ENCODE results near the gene MIF.
A peak's percentile ranks its signal among the peaks of the same experiment; 100 is the strongest.

The MIF gene

DNA sequence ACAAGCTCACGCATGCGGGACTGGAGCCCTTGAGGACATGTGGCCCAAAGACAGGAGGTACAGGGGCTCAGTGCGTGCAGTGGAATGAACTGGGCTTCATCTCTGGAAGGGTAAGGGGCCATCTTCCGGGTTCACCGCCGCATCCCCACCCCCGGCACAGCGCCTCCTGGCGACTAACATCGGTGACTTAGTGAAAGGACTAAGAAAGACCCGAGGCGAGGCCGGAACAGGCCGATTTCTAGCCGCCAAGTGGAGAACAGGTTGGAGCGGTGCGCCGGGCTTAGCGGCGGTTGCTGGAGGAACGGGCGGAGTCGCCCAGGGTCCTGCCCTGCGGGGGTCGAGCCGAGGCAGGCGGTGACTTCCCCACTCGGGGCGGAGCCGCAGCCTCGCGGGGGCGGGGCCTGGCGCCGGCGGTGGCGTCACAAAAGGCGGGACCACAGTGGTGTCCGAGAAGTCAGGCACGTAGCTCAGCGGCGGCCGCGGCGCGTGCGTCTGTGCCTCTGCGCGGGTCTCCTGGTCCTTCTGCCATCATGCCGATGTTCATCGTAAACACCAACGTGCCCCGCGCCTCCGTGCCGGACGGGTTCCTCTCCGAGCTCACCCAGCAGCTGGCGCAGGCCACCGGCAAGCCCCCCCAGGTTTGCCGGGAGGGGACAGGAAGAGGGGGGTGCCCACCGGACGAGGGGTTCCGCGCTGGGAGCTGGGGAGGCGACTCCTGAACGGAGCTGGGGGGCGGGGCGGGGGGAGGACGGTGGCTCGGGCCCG lies at the start of gene MIF:
Gene MIF, plus strand, starts transcription at position 439 of the 765 bp plus-strand sequence. Its CDS starts 92 bp downstream, at position 531.
- intact Hi-C loops (cut with DNase I; ENCODE audit: low total_unique reads): no loop called here
- Histone ChIP-seq H3K9me3 (no peaks in the 10 kb centered on the region), H3K27me3 (no peaks in the 10 kb centered on the region), H3K4me3 (peak within 1 kb of the TSS; percentile 67 to 68), H3K27ac (peak within 1 kb of the TSS; percentile 92 to 93), H3K4me1 (peaks cover 0 to 29% (median 21%) of the 10 kb centered on the region in 4 donors), H3K36me3 (peaks cover 0 to 21% (median 16%) of the 10 kb centered on the region in 3 donors)
- peak; percentile 91 to 97 for DNase-seq
- TF ChIP-seq, protein P1, sequence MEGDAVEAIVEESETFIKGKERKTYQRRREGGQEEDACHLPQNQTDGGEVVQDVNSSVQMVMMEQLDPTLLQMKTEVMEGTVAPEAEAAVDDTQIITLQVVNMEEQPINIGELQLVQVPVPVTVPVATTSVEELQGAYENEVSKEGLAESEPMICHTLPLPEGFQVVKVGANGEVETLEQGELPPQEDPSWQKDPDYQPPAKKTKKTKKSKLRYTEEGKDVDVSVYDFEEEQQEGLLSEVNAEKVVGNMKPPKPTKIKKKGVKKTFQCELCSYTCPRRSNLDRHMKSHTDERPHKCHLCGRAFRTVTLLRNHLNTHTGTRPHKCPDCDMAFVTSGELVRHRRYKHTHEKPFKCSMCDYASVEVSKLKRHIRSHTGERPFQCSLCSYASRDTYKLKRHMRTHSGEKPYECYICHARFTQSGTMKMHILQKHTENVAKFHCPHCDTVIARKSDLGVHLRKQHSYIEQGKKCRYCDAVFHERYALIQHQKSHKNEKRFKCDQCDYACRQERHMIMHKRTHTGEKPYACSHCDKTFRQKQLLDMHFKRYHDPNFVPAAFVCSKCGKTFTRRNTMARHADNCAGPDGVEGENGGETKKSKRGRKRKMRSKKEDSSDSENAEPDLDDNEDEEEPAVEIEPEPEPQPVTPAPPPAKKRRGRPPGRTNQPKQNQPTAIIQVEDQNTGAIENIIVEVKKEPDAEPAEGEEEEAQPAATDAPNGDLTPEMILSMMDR (IDR thresholded peaks at IDR 0.05): peak; percentile 54 to 72

DNA sequence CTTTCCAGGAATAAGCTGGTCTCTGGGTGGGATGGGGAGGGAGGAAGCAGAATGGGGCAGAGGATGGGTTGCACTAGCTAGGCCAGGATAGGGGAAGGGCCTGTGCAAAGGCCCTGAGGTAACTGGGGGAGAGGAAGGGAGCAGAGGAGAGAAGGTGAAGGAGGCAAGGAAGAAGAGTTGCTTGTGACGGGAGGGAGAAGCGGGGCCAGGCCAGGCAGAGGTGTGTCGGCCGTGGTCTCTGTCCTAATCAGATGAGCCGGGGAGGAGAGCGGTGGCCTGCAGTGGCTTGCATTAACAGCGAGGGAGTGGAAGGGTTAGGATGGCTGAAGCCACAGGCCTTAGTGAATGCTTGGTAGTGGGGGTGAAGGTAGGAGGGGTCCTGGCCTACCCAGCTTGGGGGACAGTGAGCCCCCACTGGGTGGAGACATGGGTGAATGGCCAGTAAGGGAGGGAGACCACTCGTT lies 49.4 kb upstream of the MIF start:
- Histone ChIP-seq H3K27ac (no peak overlapping the region), H3K9me3 (no peaks in the 10 kb centered on the region), H3K4me1 (peaks cover 0 to 23% (median 11%) of the 10 kb centered on the region in 4 donors), H3K27me3 (peaks cover 0 to under 1% of the 10 kb centered on the region in 2 donors), H3K36me3 (no peaks in the 10 kb centered on the region), H3K4me3 (no peak overlapping the region)
- intact Hi-C loops (cut with DNase I; ENCODE audit: low total_unique reads): loop anchor here (5.0 kb wide), 3 partner anchors 77 to 302 kb away; partner anchors contain the start of gene CHCHD10
- TF ChIP-seq, protein P1 (IDR thresholded peaks at IDR 0.05): no peak
- DNase-seq: no peak

DNA sequence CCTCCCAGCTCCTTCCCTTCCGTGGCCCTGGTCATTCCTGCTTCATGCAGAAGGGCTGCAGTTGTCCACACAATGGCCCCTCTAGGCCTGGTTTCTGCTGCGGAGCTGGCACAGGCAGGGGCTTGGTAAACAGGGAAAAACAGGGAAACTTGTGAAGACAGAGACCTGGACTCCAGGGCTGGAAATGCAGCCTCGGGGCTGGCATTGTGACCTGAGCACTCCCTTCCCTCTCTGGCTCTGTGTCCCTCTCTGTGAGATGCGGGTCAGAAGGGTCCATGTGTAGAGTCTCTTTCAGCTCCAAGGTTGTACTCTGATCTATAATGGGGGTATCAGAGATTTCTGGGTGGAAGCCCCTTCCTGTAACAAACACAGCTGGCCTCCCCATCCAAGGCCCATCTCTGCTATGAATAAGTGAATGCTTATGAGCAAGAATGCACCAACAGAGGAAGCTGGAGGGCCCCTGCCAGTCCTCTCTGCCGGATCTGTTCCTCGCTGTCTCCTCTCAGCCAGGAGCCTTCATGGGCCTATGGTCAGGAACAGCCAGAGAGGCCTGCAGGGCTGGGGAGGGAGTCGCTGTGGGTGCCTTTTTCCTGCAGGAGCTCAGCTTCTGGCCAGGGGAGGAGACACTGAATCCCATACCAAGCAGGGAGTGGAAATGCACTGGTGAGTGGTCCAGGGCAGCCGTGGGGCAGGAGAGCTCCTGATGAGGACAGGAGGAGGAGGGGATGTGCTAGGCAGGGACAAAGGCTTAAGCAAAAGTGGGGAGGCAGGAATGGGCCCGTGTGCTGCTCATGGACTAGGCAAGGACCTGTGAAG lies 48.7 kb upstream of the MIF start:
- TF ChIP-seq, protein P1 (IDR thresholded peaks at IDR 0.05): no peak
- DNase-seq: no peak
- H3K27ac ChIP-seq: no peak overlapping the region
- no peaks in the 10 kb centered on the region for H3K9me3 ChIP-seq
- no peaks in the 10 kb centered on the region for H3K36me3 ChIP-seq
- peaks cover 0 to 5% of the 10 kb centered on the region in 2 donors for H3K27me3 ChIP-seq
- H3K4me3 ChIP-seq: no peak overlapping the region
- H3K4me1 ChIP-seq: peaks cover 0 to 26% (median 11%) of the 10 kb centered on the region in 4 donors
- intact Hi-C loops (cut with DNase I; ENCODE audit: low total_unique reads): loop anchor here (5.0 kb wide), 3 partner anchors 78 to 303 kb away; partner anchors contain the start of gene CHCHD10

DNA sequence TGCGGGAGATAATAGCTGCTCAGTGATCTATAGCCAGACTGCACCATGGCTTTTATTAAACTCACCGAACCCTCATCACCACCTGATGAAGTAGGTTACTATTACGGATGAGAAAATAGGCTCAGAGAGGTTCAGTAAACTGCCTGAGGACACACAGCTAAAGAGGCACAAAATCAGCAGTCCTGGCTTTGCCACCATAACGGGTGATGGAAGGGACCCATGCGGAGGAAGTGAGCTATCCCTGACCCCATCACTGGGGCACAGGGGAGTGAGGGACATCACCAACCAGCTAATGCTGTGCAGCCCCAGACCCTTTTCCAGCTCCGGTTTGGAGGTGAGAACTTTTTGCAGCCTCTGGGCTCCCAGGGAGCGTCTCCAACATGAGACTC lies 48.1 kb upstream of the MIF start:
- intact Hi-C loops (cut with DNase I; ENCODE audit: low total_unique reads): loop anchor here (5.0 kb wide), 3 partner anchors 79 to 304 kb away; partner anchors contain the start of gene CHCHD10
- H3K27me3 ChIP-seq: peaks cover 0 to 5% of the 10 kb centered on the region in 2 donors
- TF ChIP-seq, protein P1 (IDR thresholded peaks at IDR 0.05): no peak
- peaks cover 0 to 26% (median 11%) of the 10 kb centered on the region in 4 donors for H3K4me1 ChIP-seq
- no peak for DNase-seq
- H3K9me3 ChIP-seq: no peaks in the 10 kb centered on the region
- no peaks in the 10 kb centered on the region for H3K36me3 ChIP-seq
- no peak overlapping the region for H3K4me3 ChIP-seq
- H3K27ac ChIP-seq: no peak overlapping the region

DNA sequence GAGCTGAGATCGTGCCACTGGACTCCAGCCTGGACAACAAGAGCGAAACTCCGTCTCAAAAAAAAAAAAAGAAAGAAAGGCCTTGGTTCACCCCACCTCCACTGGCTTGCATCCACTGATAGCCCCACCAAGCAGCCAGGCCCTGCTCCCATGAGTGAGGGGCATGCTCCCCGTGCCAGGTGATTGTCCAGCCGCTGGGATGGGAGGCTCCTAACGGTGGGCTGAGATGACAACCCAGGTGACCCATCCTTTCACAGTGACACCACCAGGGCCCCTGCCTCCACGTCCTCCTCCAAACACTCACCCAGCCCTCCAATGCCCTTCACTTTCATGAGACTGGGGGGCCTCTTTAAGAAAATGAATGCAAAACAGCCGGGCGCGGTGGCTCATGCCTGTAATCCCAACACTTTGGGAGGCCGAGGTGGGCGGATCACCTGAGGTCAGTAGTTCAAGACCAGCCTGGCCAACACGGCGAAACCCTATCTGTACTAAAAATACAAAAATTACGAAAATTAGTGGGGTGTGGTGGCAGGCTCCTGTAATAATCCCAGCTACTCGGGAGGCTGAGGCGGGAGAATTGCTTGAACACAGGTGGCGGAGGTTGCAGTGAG lies 46.8 kb upstream of the MIF start:
- Histone ChIP-seq H3K27ac (no peak overlapping the region), H3K36me3 (no peaks in the 10 kb centered on the region), H3K4me1 (peaks cover 0 to 26% (median 11%) of the 10 kb centered on the region in 4 donors), H3K9me3 (no peaks in the 10 kb centered on the region), H3K4me3 (no peak overlapping the region), H3K27me3 (peaks cover 0 to 5% of the 10 kb centered on the region in 2 donors)
- no peak for DNase-seq
- TF ChIP-seq, protein P1 (IDR thresholded peaks at IDR 0.05): no peak
- intact Hi-C loops (cut with DNase I; ENCODE audit: low total_unique reads): loop anchor here (5.0 kb wide), 3 partner anchors 80 to 305 kb away; partner anchors contain the start of gene CHCHD10
